Measurements from ENCODE around the gene GRID1. TPM values are rescaled to one million over a fixed set of nuclear protein-coding genes. Genes with fewer than 3 reads are reported as not detected.

GRID1 gene
- total and polyA plus RNA-seq, 5 donors from 2014 or later: not detected

DNA sequence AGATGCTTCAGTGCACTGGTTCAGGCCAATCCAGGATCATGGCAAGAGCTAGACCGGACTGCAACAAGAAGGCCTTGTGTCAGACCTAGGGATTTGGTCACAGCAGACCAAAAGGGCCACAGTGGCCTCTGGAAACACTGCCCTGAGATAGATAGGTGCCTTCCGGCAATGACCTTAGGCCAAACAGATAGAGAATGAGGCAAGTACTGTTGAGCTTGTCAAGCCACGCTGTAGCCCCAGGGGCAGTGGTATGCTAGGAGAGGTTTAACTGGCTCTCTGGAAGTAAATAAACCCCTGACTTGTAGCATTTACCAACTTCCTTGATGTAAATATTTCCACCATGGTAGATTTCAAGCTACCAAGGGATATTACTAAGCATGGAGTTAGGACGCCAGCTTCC, 197.5 kb downstream of the GRID1 start:
- Histone ChIP-seq H3K27ac (ENCODE audit: insufficient read depth, low read length, poor library complexity, severe bottlenecking) (no peak overlapping the region), H3K36me3 (ENCODE audit: control insufficient read depth, insufficient read depth, low read length) (no peaks in the 10 kb centered on the region), H3K4me3 (ENCODE audit: low read depth, low read length) (no peak overlapping the region), H3K9me3 (ENCODE audit: control insufficient read depth in 2 of 2, low read length in 2 of 2) (no peaks in the 10 kb centered on the region), H3K27me3 (ENCODE audit: control insufficient read depth, insufficient read depth, low read length) (no peaks in the 10 kb centered on the region), H3K4me1 (ENCODE audit: control insufficient read depth, insufficient read depth, low read length, poor library complexity, severe bottlenecking) (no peaks in the 10 kb centered on the region)
- no peak for ATAC-seq (ENCODE audit: low read depth in 2 of 2)
- H3K27me3 Mint-ChIP-seq: peaks cover 4% of the 10 kb centered on the region
- H3K4me1 Mint-ChIP-seq: no peaks in the 10 kb centered on the region
- no peak overlapping the region for H3K27ac Mint-ChIP-seq
- no peaks in the 10 kb centered on the region for H3K36me3 Mint-ChIP-seq
- H3K4me3 Mint-ChIP-seq: no peak overlapping the region
- no peaks in the 10 kb centered on the region for H3K9me3 Mint-ChIP-seq
- DNase-seq: no peak

DNA sequence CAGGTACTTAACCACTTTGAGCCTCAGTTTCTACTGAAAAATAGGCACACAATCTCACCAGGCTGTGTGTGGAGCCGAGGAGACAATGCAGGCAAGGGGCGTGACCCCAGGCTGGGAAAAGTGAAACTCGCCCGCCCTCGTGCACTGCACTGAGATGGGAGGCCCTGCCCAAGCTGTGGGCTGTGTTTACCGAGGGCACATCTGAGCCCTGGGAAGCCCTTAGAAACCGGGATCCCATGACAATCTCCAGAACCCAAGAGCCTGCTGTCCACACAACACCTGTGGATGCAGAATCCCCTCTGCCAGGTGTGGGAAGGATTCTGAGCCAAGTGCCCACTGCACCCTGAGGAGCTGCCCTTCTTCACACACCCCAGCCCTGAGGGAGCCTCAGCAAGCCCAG, 198.3 kb downstream of the GRID1 start:
- no peak overlapping the region for H3K4me3 ChIP-seq (ENCODE audit: low read depth, low read length)
- Mint-ChIP-seq H3K36me3 (no peaks in the 10 kb centered on the region), H3K27ac (no peak overlapping the region), H3K27me3 (peaks cover 4% of the 10 kb centered on the region), H3K4me3 (no peak overlapping the region), H3K4me1 (no peaks in the 10 kb centered on the region), H3K9me3 (no peaks in the 10 kb centered on the region)
- ATAC-seq (ENCODE audit: low read depth in 2 of 2) (peak in 1 of 2 donors; percentile 20), DNase-seq (no peak)
- no peaks in the 10 kb centered on the region for H3K4me1 ChIP-seq (ENCODE audit: control insufficient read depth, insufficient read depth, low read length, poor library complexity, severe bottlenecking)
- H3K27me3 ChIP-seq (ENCODE audit: control insufficient read depth, insufficient read depth, low read length): no peaks in the 10 kb centered on the region
- no peaks in the 10 kb centered on the region for H3K9me3 ChIP-seq (ENCODE audit: control insufficient read depth in 2 of 2, low read length in 2 of 2)
- H3K27ac ChIP-seq (ENCODE audit: insufficient read depth, low read length, poor library complexity, severe bottlenecking): no peak overlapping the region
- no peaks in the 10 kb centered on the region for H3K36me3 ChIP-seq (ENCODE audit: control insufficient read depth, insufficient read depth, low read length)

DNA sequence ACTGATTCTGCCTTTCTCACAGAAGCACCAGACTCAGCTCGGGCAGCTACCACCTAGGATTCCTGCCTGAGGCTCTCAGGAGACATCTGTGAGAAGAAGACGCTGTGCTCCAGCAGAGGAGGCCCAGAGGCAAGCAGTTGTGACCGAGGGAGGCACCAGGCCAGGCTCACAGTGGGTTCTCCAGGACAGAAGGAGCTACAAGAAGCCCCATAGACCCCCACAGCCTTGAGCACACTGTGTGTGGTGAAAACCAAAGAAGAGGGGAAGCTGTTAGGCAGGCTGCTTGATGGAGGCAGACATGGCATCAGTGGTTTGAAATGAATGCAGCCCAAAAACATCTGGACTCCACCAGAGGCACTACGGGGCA, 198.8 kb downstream of the GRID1 start:
- H3K9me3 Mint-ChIP-seq: peaks cover 0 to 2% (median 0%) of the 10 kb centered on the region in 7 donors
- H3K4me1 Mint-ChIP-seq: no peaks in the 10 kb centered on the region
- no peak for ATAC-seq (ENCODE audit: low read depth in 2 of 2)
- H3K4me3 Mint-ChIP-seq: no peak overlapping the region
- no peak for DNase-seq
- H3K27me3 Mint-ChIP-seq: peaks cover 4% of the 10 kb centered on the region
- no peak overlapping the region for H3K4me3 ChIP-seq (ENCODE audit: low read depth, low read length)
- no peaks in the 10 kb centered on the region for H3K9me3 ChIP-seq (ENCODE audit: control insufficient read depth in 2 of 2, low read length in 2 of 2)
- H3K27me3 ChIP-seq (ENCODE audit: control insufficient read depth, insufficient read depth, low read length): no peaks in the 10 kb centered on the region
- no peaks in the 10 kb centered on the region for H3K4me1 ChIP-seq (ENCODE audit: control insufficient read depth, insufficient read depth, low read length, poor library complexity, severe bottlenecking)
- H3K27ac ChIP-seq (ENCODE audit: insufficient read depth, low read length, poor library complexity, severe bottlenecking): no peak overlapping the region
- no peaks in the 10 kb centered on the region for H3K36me3 Mint-ChIP-seq
- H3K27ac Mint-ChIP-seq: no peak overlapping the region
- H3K36me3 ChIP-seq (ENCODE audit: control insufficient read depth, insufficient read depth, low read length): no peaks in the 10 kb centered on the region

DNA sequence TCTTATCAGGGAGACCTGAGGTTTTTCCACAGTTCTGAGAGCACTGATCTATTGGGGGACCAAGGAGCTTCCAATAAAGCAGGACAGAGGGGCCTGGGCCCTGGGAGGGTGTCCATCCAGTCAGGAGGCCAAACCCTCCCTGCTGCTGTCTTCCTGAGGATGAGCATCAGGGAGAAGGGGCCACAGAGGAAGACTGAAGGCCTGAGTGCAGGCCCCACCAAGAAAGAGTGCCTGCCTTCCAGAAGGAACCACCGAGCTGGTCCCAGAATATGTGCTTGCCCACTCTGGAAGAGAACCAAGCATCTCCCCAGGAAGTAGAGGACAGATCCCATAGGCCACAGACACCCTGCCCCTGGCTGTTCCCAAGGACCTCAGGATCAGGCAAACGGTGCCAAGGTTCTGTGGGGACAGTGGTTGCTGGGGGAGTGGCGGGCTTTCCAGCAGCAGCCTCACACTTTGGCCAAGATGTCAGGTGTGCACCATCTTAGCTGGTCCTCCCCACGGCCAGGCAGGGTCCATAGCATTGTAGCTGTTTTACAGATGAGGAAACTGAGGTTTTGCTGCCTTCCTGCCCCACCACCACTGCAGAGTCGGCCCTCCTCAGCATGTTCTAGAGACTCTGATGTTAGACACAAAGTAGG, 199.4 kb downstream of the GRID1 start:
- ATAC-seq (ENCODE audit: low read depth in 2 of 2) (no peak), DNase-seq (no peak)
- no peaks in the 10 kb centered on the region for H3K9me3 ChIP-seq (ENCODE audit: control insufficient read depth in 2 of 2, low read length in 2 of 2)
- H3K9me3 Mint-ChIP-seq: peaks cover 0 to 2% (median 0%) of the 10 kb centered on the region in 7 donors
- H3K4me3 ChIP-seq (ENCODE audit: low read depth, low read length): no peak overlapping the region
- H3K27ac ChIP-seq (ENCODE audit: insufficient read depth, low read length, poor library complexity, severe bottlenecking): no peak overlapping the region
- no peaks in the 10 kb centered on the region for H3K36me3 ChIP-seq (ENCODE audit: control insufficient read depth, insufficient read depth, low read length)
- H3K36me3 Mint-ChIP-seq: no peaks in the 10 kb centered on the region
- H3K4me1 Mint-ChIP-seq: no peaks in the 10 kb centered on the region
- no peak overlapping the region for H3K27ac Mint-ChIP-seq
- peaks cover 4% of the 10 kb centered on the region for H3K27me3 Mint-ChIP-seq
- no peaks in the 10 kb centered on the region for H3K4me1 ChIP-seq (ENCODE audit: control insufficient read depth, insufficient read depth, low read length, poor library complexity, severe bottlenecking)
- no peak overlapping the region for H3K4me3 Mint-ChIP-seq
- H3K27me3 ChIP-seq (ENCODE audit: control insufficient read depth, insufficient read depth, low read length): no peaks in the 10 kb centered on the region

DNA sequence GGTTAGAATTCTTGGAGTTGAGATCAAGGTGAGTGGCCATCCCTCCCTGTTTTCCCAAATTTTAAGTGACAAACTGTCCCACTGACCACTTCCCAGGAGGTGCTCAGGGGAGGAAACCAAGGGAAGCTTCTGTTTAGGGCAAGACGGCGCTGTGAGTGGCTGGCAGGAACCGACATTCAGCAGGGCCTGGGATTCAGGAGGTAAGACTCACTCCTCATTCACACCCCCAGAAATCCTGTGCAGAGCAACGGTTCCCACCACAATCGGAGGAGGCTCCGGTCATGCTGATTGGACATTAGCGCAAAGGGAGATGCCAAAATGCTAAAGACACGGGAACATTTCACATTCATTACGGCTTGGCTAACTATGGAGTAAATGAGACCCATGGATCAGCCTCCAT, 200.9 kb downstream of the GRID1 start:
- Mint-ChIP-seq H3K9me3 (peaks cover 0 to 2% (median 0%) of the 10 kb centered on the region in 7 donors), H3K4me3 (no peak overlapping the region), H3K36me3 (no peaks in the 10 kb centered on the region), H3K27ac (no peak overlapping the region), H3K27me3 (peaks cover 4% of the 10 kb centered on the region), H3K4me1 (no peaks in the 10 kb centered on the region)
- Histone ChIP-seq H3K9me3 (ENCODE audit: control insufficient read depth in 2 of 2, low read length in 2 of 2) (no peaks in the 10 kb centered on the region), H3K4me3 (ENCODE audit: low read depth, low read length) (no peak overlapping the region), H3K27me3 (ENCODE audit: control insufficient read depth, insufficient read depth, low read length) (no peaks in the 10 kb centered on the region), H3K36me3 (ENCODE audit: control insufficient read depth, insufficient read depth, low read length) (no peaks in the 10 kb centered on the region), H3K4me1 (ENCODE audit: control insufficient read depth, insufficient read depth, low read length, poor library complexity, severe bottlenecking) (no peaks in the 10 kb centered on the region), H3K27ac (ENCODE audit: insufficient read depth, low read length, poor library complexity, severe bottlenecking) (no peak overlapping the region)
- ATAC-seq (ENCODE audit: low read depth in 2 of 2) (no peak), DNase-seq (no peak)

DNA sequence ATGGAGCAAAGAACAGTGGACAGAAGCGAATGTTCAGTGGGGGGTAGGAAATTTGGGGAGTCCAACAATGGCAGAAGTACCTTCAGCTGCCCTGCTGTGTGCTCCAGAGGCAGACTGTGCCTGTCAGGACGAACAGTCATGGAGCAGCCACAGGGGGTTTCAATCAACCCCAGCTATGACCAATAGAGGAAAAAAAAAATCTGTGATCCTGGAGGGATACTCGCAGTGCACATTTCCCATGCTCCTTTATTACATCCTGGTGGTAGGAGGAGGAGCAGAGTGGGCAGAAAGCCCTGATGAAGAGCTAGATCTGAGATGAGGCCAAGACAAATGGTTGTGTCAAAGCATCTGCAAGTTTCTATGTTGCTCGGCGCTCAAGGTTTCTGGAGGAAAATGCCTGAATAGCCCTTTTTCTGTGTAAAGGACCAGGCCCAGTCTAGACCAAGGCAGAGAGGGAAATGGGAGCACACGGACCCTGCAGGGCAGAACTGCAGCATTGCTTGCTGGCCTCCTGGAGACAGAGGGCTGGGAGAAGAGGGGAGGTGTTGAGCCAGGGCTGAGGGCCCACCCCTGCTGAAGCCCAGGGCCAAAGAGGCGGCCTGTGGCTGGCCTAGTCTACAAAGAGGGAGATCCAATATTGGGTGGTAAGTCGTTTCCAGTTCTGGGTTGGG, 201.5 kb downstream of the GRID1 start:
- H3K27ac ChIP-seq (ENCODE audit: insufficient read depth, low read length, poor library complexity, severe bottlenecking): no peak overlapping the region
- DNase-seq (no peak), ATAC-seq (ENCODE audit: low read depth in 2 of 2) (no peak)
- H3K4me3 ChIP-seq (ENCODE audit: low read depth, low read length): no peak overlapping the region
- Mint-ChIP-seq H3K36me3 (no peaks in the 10 kb centered on the region), H3K4me1 (no peaks in the 10 kb centered on the region), H3K4me3 (no peak overlapping the region), H3K9me3 (peaks cover 0 to 2% (median 0%) of the 10 kb centered on the region in 7 donors), H3K27ac (no peak overlapping the region), H3K27me3 (peaks cover 4% of the 10 kb centered on the region)
- H3K4me1 ChIP-seq (ENCODE audit: control insufficient read depth, insufficient read depth, low read length, poor library complexity, severe bottlenecking): no peaks in the 10 kb centered on the region
- no peaks in the 10 kb centered on the region for H3K36me3 ChIP-seq (ENCODE audit: control insufficient read depth, insufficient read depth, low read length)
- no peaks in the 10 kb centered on the region for H3K27me3 ChIP-seq (ENCODE audit: control insufficient read depth, insufficient read depth, low read length)
- H3K9me3 ChIP-seq (ENCODE audit: control insufficient read depth in 2 of 2, low read length in 2 of 2): no peaks in the 10 kb centered on the region

DNA sequence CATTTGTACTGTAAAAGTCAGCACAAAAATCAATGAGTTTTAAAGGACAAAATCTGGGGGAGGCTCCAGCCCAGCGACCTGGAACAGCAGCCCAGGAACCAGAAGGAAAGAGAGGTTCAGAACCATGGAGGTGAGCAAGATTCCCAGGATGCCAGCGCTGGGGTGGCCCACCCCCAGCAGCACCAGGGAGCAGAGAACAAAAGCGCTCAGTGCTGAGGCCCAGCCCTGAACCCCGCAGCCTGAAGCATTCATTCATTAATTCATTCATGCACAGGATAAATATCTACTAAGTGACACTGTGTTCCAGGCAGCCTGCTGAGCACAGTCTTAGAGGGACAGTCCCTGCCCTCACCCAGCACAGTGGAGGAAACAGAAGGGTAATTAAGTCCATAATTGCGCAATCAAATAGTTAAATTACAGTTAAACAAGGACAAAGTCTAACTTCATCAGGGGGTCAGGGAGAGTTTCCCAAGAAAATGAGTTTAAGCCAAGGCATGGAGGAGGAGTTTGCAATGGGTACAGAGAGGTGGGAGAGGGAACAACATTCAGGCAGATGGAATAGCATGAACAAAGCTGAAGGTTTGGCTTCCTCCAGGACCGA, 202.3 kb downstream of the GRID1 start:
- Histone ChIP-seq H3K9me3 (ENCODE audit: control insufficient read depth in 2 of 2, low read length in 2 of 2) (no peaks in the 10 kb centered on the region), H3K4me1 (ENCODE audit: control insufficient read depth, insufficient read depth, low read length, poor library complexity, severe bottlenecking) (no peaks in the 10 kb centered on the region), H3K36me3 (ENCODE audit: control insufficient read depth, insufficient read depth, low read length) (no peaks in the 10 kb centered on the region), H3K27me3 (ENCODE audit: control insufficient read depth, insufficient read depth, low read length) (no peaks in the 10 kb centered on the region), H3K27ac (ENCODE audit: insufficient read depth, low read length, poor library complexity, severe bottlenecking) (no peak overlapping the region), H3K4me3 (ENCODE audit: low read depth, low read length) (no peak overlapping the region)
- no peak overlapping the region for H3K4me3 Mint-ChIP-seq
- H3K36me3 Mint-ChIP-seq: no peaks in the 10 kb centered on the region
- ATAC-seq (ENCODE audit: low read depth in 2 of 2) (no peak), DNase-seq (no peak)
- H3K27me3 Mint-ChIP-seq: peaks cover 1% of the 10 kb centered on the region
- no peaks in the 10 kb centered on the region for H3K4me1 Mint-ChIP-seq
- no peak overlapping the region for H3K27ac Mint-ChIP-seq
- H3K9me3 Mint-ChIP-seq: peaks cover 0 to 2% (median 0%) of the 10 kb centered on the region in 7 donors

Measured in CD4-positive, CD25-positive, alpha-beta regulatory T cell (primary cell).